Adrenal gland (tissue), 12 donors: ENCODE results near the gene CUTC. TPM values are rescaled to one million over a fixed set of nuclear protein-coding genes. Genes with fewer than 3 reads are reported as not detected.

Experiments
- DNase-seq, 7 donors: peaks; one replicate each; pipeline ENCODE4 v3.0.0-alpha.2; 2019 to 2020
- H3K27ac ChIP-seq, 5 donors: fragments of 200-600 bp; sonication (generic) in 4 of 5; 1 replicate in 3 of 5; 2 replicates in 2 of 5; pipeline versions ENCODE4 v1.5.1 to v1.8.0; 2016 to 2020; ENCODE audit warnings: mild to moderate bottlenecking in 1 of 5
- H3K27me3 ChIP-seq: fragments of 200-600 bp; 2 replicates; pipeline ENCODE4 v1.8.0; 2021
- H3K36me3 ChIP-seq, 2 donors: fragments of 200-600 bp; replicated peaks in 1 of 2; 1 replicate in 1 of 2; 2 replicates in 1 of 2; pipeline versions ENCODE4 v1.5.1 to v1.8.0; 2018 to 2022
- H3K4me1 ChIP-seq, 2 donors: fragments of 200-600 bp; replicated peaks in 1 of 2; 1 replicate in 1 of 2; 2 replicates in 1 of 2; pipeline versions ENCODE4 v1.5.1 to v1.8.0; 2018 to 2021
- H3K4me3 ChIP-seq, 4 donors: fragments of 200-600 bp; sonication (generic) in 3 of 4; one replicate each; pipeline ENCODE4 v1.5.1; 2016 to 2018
- H3K9me3 ChIP-seq, 3 donors: fragments of 200-600 bp; sonication (generic) in 1 of 3; replicated peaks in 1 of 3; 1 replicate in 2 of 3; 2 replicates in 1 of 3; pipeline versions ENCODE4 v1.5.1 to v1.8.0; 2016 to 2021
- CTCF ChIP-seq, 6 experiments: fragments of 450-650 bp in 4 of 6; fragments of 200-600 bp in 2 of 6; sonication (generic) in 1 of 6; IDR thresholded peaks; 1 replicate in 5 of 6; 2 replicates in 1 of 6; pipeline versions ENCODE4 v1.5.1 to v1.8.0; 2016 to 2021; ENCODE audit warnings: antibody characterized with exemption in 6 of 6, mild to moderate bottlenecking in 2 of 6, moderate library complexity in 1 of 6
- POLR2A ChIP-seq, 2 donors: fragments of 450-650 bp; IDR thresholded peaks; one replicate each; pipeline ENCODE4 v1.6.1; 2017; ENCODE audit warnings: antibody characterized with exemption in 2 of 2, mild to moderate bottlenecking in 2 of 2, moderate library complexity in 1 of 2
- WGBS, 4 donors: extraction: QIAGEN DNeasy Blood & Tissue Kit in 2 of 4; methylation state at CpG; one replicate each; pipeline versions ENCODE4 v1.1.5 to v1.1.7; 2013 to 2017; 5-methylcytosine and 5-hydroxymethylcytosine counted together
- intact Hi-C, 2 donors: fragments of 100-400 bp; cut with DNase I; formaldehyde crosslinking; loops; one replicate each; pipeline versions ENCODE4 v1.14.1 to v1.15.0; 2022 to 2023
- polyA plus RNA-seq, 3 donors: library from polyadenylated mRNA; stranded (reverse); fragments of 200-250 nt in 2 of 3; fragments of 350-450 nt in 1 of 3; fragmentation: Illumina TruSeq in 1 of 3; extraction: RNeasy Lipid Tissue Mini Kit (QIAGEN cat#74804) in 1 of 3; gene quantifications; one replicate each; pipeline ENCODE4 v1.2.3, GENCODE V29; 2013 to 2014
- total RNA-seq, 9 donors: library from RNA; depleted of rRNA in 4 of 9; stranded (reverse); fragments of >200 nt in 4 of 9; fragments of 120-200 nt in 1 of 9; fragmentation: NEBNext Ultra II Directional in 1 of 9; extraction: Animal tissue kit (Norgen Biotek cat#: 25700) in 1 of 9; gene quantifications; one replicate each; pipeline versions ENCODE4 v1.1.0 to v1.2.4, GENCODE V29; 2013 to 2023
- donor health status: healthy with polysubstance abuse.
- donor health status: Bipolar disorder and iron deficiency.
- donor health status: DM: yes; HTN: yes; CAD: no.
- donor health status: DM: no; HTN: no; CAD: no.
- donor health status: DM: no; HTN: no; CAD: no.
- donor health status: DM: yes; HTN: yes; CAD: no.

CUTC gene
- total and polyA plus RNA-seq, 12 donors, result 16.0 to 36.5 (median 19.9) TPM

GRCh38 chr10:99784727-99785441 lies 52.9 kb downstream of the CUTC start:
- DNase-seq, result no peak
- Histone ChIP-seq H3K4me1 (no peaks in the 10 kb centered on the region), H3K9me3 (no peaks in the 10 kb centered on the region), H3K36me3 (no peaks in the 10 kb centered on the region), H3K27me3 (no peaks in the 10 kb centered on the region), H3K27ac (no peak overlapping the region), H3K4me3 (no peak overlapping the region)
- 76 to 82% (median 80%) methylated on average over 6 of the region's 6 CpGs for WGBS, 4 donors
- TF ChIP-seq CTCF (IDR thresholded peaks at IDR 0.05), result no peak
- TF ChIP-seq POLR2A (IDR thresholded peaks at IDR 0.05), result no peak
- intact Hi-C loops, result no loop called here

- WGBS, 4 donors, result 86 to 95% (median 93%) methylated on average over 6 of the region's 6 CpGs
- no peaks in the 10 kb centered on the region for H3K9me3 ChIP-seq
- H3K4me3 ChIP-seq, result no peak overlapping the region
- no peak for DNase-seq
- no peak for TF ChIP-seq POLR2A (IDR thresholded peaks at IDR 0.05)
- TF ChIP-seq CTCF (IDR thresholded peaks at IDR 0.05), result no peak
- no peak overlapping the region for H3K27ac ChIP-seq
- no peaks in the 10 kb centered on the region for H3K36me3 ChIP-seq
- intact Hi-C loops, result no loop called here
- no peaks in the 10 kb centered on the region for H3K27me3 ChIP-seq
- no peaks in the 10 kb centered on the region for H3K4me1 ChIP-seq
These were observed 53.6 kb downstream of the CUTC start for GRCh38 chr10:99785646-99786045.

GRCh38 chr10:99787311-99787710 lies 55.3 kb downstream of the CUTC start:
- H3K4me3 ChIP-seq, result no peak overlapping the region
- no peaks in the 10 kb centered on the region for H3K36me3 ChIP-seq
- no peaks in the 10 kb centered on the region for H3K27me3 ChIP-seq
- intact Hi-C loops, result no loop called here
- H3K9me3 ChIP-seq, result no peaks in the 10 kb centered on the region
- H3K27ac ChIP-seq, result no peak overlapping the region
- DNase-seq, result no peak
- no peaks in the 10 kb centered on the region for H3K4me1 ChIP-seq
- 41 to 82% (median 58%) methylated on average over 5 of the region's 5 CpGs for WGBS, 4 donors
- TF ChIP-seq CTCF (IDR thresholded peaks at IDR 0.05), result no peak
- TF ChIP-seq POLR2A (IDR thresholded peaks at IDR 0.05), result no peak

- 77 to 91% (median 82%) methylated on average over 7 of the region's 7 CpGs for WGBS, 4 donors
- no peaks in the 10 kb centered on the region for H3K27me3 ChIP-seq
- no peak overlapping the region for H3K27ac ChIP-seq
- no peaks in the 10 kb centered on the region for H3K9me3 ChIP-seq
- H3K4me3 ChIP-seq, result no peak overlapping the region
- TF ChIP-seq POLR2A (IDR thresholded peaks at IDR 0.05) (no peak), CTCF (IDR thresholded peaks at IDR 0.05) (no peak)
- no peaks in the 10 kb centered on the region for H3K4me1 ChIP-seq
- no peaks in the 10 kb centered on the region for H3K36me3 ChIP-seq
- no peak for DNase-seq
- intact Hi-C loops, result no loop called here
These were observed 55.9 kb downstream of the CUTC start for GRCh38 chr10:99787782-99788445.
